CD14-positive monocyte (primary cell): ENCODE measurements around the gene TAOK1. TPM values are rescaled to one million over a fixed set of nuclear protein-coding genes. Genes with fewer than 3 reads are reported as not detected.
"Not testable (repeated sequence)": the region's sequence is repeated elsewhere in the genome, so short reads cannot be mapped to it uniquely, and the experiment has no call there.

Experiments used
- DNase-seq, 3 donors: peaks; one replicate each; pipeline ENCODE4 v3.0.0-alpha.2; 2011 to 2022
- H2AFZ ChIP-seq: 2 replicates; pipeline ENCODE4 v1.6.0; 2012; ENCODE audit warnings: mild to moderate bottlenecking, low read depth, low read length, inconsistent platforms; ENCODE audit not compliant: insufficient read depth, poor library complexity, severe bottlenecking
- H3K27ac ChIP-seq, 2 donors: 1 replicate in 1 of 2; 2 replicates in 1 of 2; pipeline ENCODE4 v1.5.1; 2012 to 2013; ENCODE audit warnings: low read length in 2 of 2, control low read depth in 1 of 2, inconsistent platforms in 1 of 2, low read depth in 1 of 2, mild to moderate bottlenecking in 1 of 2
- H3K27me3 ChIP-seq, 2 donors: one replicate each; pipeline versions ENCODE4 v1.6.0 to v1.6.1; 2011 to 2013; ENCODE audit warnings: low read length in 2 of 2; ENCODE audit not compliant: control insufficient read depth in 2 of 2, insufficient read depth in 2 of 2
- H3K36me3 ChIP-seq, 2 donors: replicated peaks in 1 of 2; 1 replicate in 1 of 2; 2 replicates in 1 of 2; pipeline versions ENCODE4 v1.5.1 to v1.6.1; 2012 to 2013; ENCODE audit warnings: low read length in 2 of 2, control low read depth in 1 of 2, inconsistent platforms in 1 of 2, mild to moderate bottlenecking in 1 of 2; ENCODE audit not compliant: insufficient read depth in 2 of 2, control insufficient read depth in 1 of 2
- H3K4me1 ChIP-seq, 2 donors: 1 replicate in 1 of 2; 2 replicates in 1 of 2; pipeline versions ENCODE4 v1.5.1 to v1.6.1; 2012 to 2013; ENCODE audit warnings: low read length in 2 of 2, control low read depth in 1 of 2, inconsistent platforms in 1 of 2, mild to moderate bottlenecking in 1 of 2, moderate library complexity in 1 of 2; ENCODE audit not compliant: insufficient read depth in 2 of 2, control insufficient read depth in 1 of 2
- H3K4me2 ChIP-seq: replicated peaks from 2 replicates; pipeline ENCODE3; 2012; ENCODE audit warnings: low read length, moderate library complexity, mild to moderate bottlenecking; ENCODE audit not compliant: poor library complexity, severe bottlenecking; ENCODE audit errors: extremely low read depth
- H3K4me3 ChIP-seq, 3 experiments: fragments of 200-600 bp in 1 of 3; sonication (generic) in 1 of 3; replicated peaks in 1 of 3; 1 replicate in 2 of 3; 2 replicates in 1 of 3; pipeline ENCODE4 v1.5.1; 2011 to 2013; ENCODE audit warnings: low read length in 3 of 3, mild to moderate bottlenecking in 3 of 3, control low read depth in 2 of 3, low read depth in 2 of 3, inconsistent platforms in 1 of 3, moderate library complexity in 1 of 3
- H3K79me2 ChIP-seq: 2 replicates; pipeline ENCODE4 v1.6.0; 2012; ENCODE audit warnings: mild to moderate bottlenecking, control low read depth, inconsistent platforms, low read length, moderate library complexity; ENCODE audit not compliant: insufficient read depth
- H3K9ac ChIP-seq: 2 replicates; pipeline ENCODE4 v1.6.0; 2017; ENCODE audit warnings: low read length, mild to moderate bottlenecking; ENCODE audit not compliant: insufficient read depth, poor library complexity, severe bottlenecking
- H3K9me3 ChIP-seq, 2 donors: replicated peaks in 1 of 2; 1 replicate in 1 of 2; 2 replicates in 1 of 2; pipeline versions ENCODE4 v1.5.1 to v1.6.1; 2012 to 2013; ENCODE audit warnings: low read length in 2 of 2, control low read depth in 1 of 2; ENCODE audit not compliant: control insufficient read depth in 1 of 2, insufficient read depth in 1 of 2
- H4K20me1 ChIP-seq: 2 replicates; pipeline ENCODE4 v1.6.0; 2012; ENCODE audit warnings: mild to moderate bottlenecking, low read length, control low read depth, moderate library complexity; ENCODE audit not compliant: insufficient read depth
- H3K27ac Mint-ChIP-seq, 7 donors: one replicate each; pipeline ENCODE4 v1.8.0; 2020; ENCODE audit warnings: mild to moderate bottlenecking in 7 of 7, mixed read lengths in 7 of 7, moderate library complexity in 6 of 7, inconsistent platforms in 2 of 7
- H3K27me3 Mint-ChIP-seq, 3 donors: one replicate each; pipeline ENCODE4 v1.8.0; 2021 to 2022; ENCODE audit warnings: low read depth in 3 of 3, mild to moderate bottlenecking in 3 of 3, mixed read lengths in 3 of 3, moderate library complexity in 3 of 3, inconsistent platforms in 1 of 3
- H3K36me3 Mint-ChIP-seq, 2 donors: one replicate each; pipeline ENCODE4 v1.8.0; 2020; ENCODE audit warnings: mixed read lengths in 2 of 2, inconsistent platforms in 1 of 2, mild to moderate bottlenecking in 1 of 2
- H3K4me1 Mint-ChIP-seq: one replicate; pipeline ENCODE4 v1.8.0; 2020; ENCODE audit warnings: mild to moderate bottlenecking, mixed read lengths
- H3K4me3 Mint-ChIP-seq, 2 donors: one replicate each; pipeline ENCODE4 v1.8.0; 2020; ENCODE audit warnings: mild to moderate bottlenecking in 2 of 2, mixed read lengths in 2 of 2, moderate library complexity in 1 of 2
- H3K9me3 Mint-ChIP-seq, 7 donors: one replicate each; pipeline ENCODE4 v1.8.0; 2020 to 2022; ENCODE audit warnings: mixed read lengths in 7 of 7, mild to moderate bottlenecking in 6 of 7, moderate library complexity in 6 of 7, inconsistent platforms in 2 of 7
- WGBS: methylation state at CpG from one replicate; pipeline ENCODE4 v1.1.5; 2013; ENCODE audit warnings: missing lambda C conversion rate; ENCODE audit not compliant: insufficient coverage; 5-methylcytosine and 5-hydroxymethylcytosine counted together
- intact Hi-C, 2 donors: fragments of 100-400 bp; cut with micrococcal nuclease; formaldehyde crosslinking; loops; one replicate each; pipeline versions ENCODE4 v1.15.0 to v1.15.1; 2023
- polyA plus RNA-seq, 3 donors: library from polyadenylated mRNA; depleted of rRNA in 1 of 3; unstranded in 2 of 3; stranded (reverse) in 1 of 3; fragments of 300-500 nt in 2 of 3; fragments of >200 nt in 1 of 3; fragmentation: Illumina TruSeq in 2 of 3; gene quantifications; 1 replicate in 2 of 3; 2 replicates in 1 of 3; pipeline ENCODE4 v1.2.3, GENCODE V29; 2012 to 2021
- TF ChIP-seq, protein P1 (sequence below): fragments of 200-600 bp; IDR thresholded peaks from one replicate; pipeline ENCODE4 v1.8.0; 2022; ENCODE audit warnings: antibody characterized with exemption, mild to moderate bottlenecking

The TAOK1 gene
- polyA plus RNA-seq, 3 donors: 2.4 to 13.9 (median 4.8) TPM

- Mint-ChIP-seq H3K27ac (no peak overlapping the region), H3K4me1 (peaks cover 5% of the 10 kb centered on the region), H3K27me3 (no peaks in the 10 kb centered on the region), H3K36me3 (peaks cover 33 to 70% of the 10 kb centered on the region in 2 donors), H3K4me3 (no peak overlapping the region), H3K9me3 (peaks cover 0 to 2% (median 0%) of the 10 kb centered on the region in 7 donors)
- Histone ChIP-seq H3K79me2 (peaks cover 32% of the 10 kb centered on the region), H3K9me3 (no peaks in the 10 kb centered on the region), H3K9ac (no peak overlapping the region), H4K20me1 (peaks cover 64% of the 10 kb centered on the region), H3K4me1 (peaks cover 0 to 3% of the 10 kb centered on the region in 2 donors), H3K4me2 (no peak overlapping the region), H3K27me3 (no peaks in the 10 kb centered on the region), H3K27ac (peak overlapping the region in 1 of 2 donors; percentile 27), H3K4me3 (no peak overlapping the region), H2AFZ (no peak overlapping the region), H3K36me3 (peaks cover 39 to 82% of the 10 kb centered on the region in 2 donors)
- intact Hi-C loops: no loop called here
- TF ChIP-seq, protein P1, sequence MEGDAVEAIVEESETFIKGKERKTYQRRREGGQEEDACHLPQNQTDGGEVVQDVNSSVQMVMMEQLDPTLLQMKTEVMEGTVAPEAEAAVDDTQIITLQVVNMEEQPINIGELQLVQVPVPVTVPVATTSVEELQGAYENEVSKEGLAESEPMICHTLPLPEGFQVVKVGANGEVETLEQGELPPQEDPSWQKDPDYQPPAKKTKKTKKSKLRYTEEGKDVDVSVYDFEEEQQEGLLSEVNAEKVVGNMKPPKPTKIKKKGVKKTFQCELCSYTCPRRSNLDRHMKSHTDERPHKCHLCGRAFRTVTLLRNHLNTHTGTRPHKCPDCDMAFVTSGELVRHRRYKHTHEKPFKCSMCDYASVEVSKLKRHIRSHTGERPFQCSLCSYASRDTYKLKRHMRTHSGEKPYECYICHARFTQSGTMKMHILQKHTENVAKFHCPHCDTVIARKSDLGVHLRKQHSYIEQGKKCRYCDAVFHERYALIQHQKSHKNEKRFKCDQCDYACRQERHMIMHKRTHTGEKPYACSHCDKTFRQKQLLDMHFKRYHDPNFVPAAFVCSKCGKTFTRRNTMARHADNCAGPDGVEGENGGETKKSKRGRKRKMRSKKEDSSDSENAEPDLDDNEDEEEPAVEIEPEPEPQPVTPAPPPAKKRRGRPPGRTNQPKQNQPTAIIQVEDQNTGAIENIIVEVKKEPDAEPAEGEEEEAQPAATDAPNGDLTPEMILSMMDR: no peak
- peak; percentile 2 to 20 (median 9) for DNase-seq
- WGBS: no CpG with 5 or more reads among the region's 3 CpGs
Measured at GRCh38 chr17:29469276-29469675, 79.1 kb downstream of the TAOK1 start.

- peaks cover 33 to 55% of the 10 kb centered on the region in 2 donors for H3K36me3 Mint-ChIP-seq
- no CpG with 5 or more reads among the region's 4 CpGs for WGBS
- H3K9ac ChIP-seq, H3K9me3 Mint-ChIP-seq, DNase-seq, H3K27me3 Mint-ChIP-seq, H3K4me2 ChIP-seq, intact Hi-C loops, H2AFZ ChIP-seq, H3K4me3 ChIP-seq, H3K4me1 ChIP-seq, H3K27ac ChIP-seq, H3K27me3 ChIP-seq, H3K4me1 Mint-ChIP-seq, H3K4me3 Mint-ChIP-seq, H3K9me3 ChIP-seq: not testable (repeated sequence)
- peak overlapping the region in 3 of 7 donors; percentile 30 to 65 (median 60) for H3K27ac Mint-ChIP-seq
- H4K20me1 ChIP-seq: peaks cover 62% of the 10 kb centered on the region
- H3K79me2 ChIP-seq: peaks cover 18% of the 10 kb centered on the region
- peaks cover 36 to 79% of the 10 kb centered on the region in 2 donors for H3K36me3 ChIP-seq
Measured at GRCh38 chr17:29473437-29473836, 83.3 kb downstream of the TAOK1 start.
